ENCODE results near the gene FAM83E.
"Not testable (repeated sequence)": the region's sequence is repeated elsewhere in the genome, so short reads cannot be mapped to it uniquely, and the experiment has no call there.

Gene FAM83E

DNA sequence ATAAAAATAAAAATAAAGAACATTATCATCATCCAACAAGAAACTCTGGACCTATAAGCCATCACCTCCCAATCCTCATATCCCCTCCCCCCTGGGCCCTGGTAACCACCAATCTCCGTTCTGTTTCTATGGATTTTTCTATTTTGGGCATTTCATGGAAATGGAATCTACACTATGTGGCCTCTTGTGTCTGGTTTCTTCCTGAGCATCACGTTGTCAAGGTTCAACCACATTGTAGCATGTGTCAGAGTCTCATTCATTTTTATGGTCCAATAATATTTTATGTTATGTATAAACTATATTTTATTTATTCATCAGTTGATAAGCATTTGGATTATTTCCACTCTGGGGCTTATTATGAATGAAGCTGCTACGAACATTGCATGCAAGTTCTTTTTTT, 36.0 kb downstream of the FAM83E start:
- no peak for DNase-seq

GRCh38 chr19:48577908-48578307, 37.0 kb downstream of the FAM83E start:
- not testable (repeated sequence) for DNase-seq

DNA sequence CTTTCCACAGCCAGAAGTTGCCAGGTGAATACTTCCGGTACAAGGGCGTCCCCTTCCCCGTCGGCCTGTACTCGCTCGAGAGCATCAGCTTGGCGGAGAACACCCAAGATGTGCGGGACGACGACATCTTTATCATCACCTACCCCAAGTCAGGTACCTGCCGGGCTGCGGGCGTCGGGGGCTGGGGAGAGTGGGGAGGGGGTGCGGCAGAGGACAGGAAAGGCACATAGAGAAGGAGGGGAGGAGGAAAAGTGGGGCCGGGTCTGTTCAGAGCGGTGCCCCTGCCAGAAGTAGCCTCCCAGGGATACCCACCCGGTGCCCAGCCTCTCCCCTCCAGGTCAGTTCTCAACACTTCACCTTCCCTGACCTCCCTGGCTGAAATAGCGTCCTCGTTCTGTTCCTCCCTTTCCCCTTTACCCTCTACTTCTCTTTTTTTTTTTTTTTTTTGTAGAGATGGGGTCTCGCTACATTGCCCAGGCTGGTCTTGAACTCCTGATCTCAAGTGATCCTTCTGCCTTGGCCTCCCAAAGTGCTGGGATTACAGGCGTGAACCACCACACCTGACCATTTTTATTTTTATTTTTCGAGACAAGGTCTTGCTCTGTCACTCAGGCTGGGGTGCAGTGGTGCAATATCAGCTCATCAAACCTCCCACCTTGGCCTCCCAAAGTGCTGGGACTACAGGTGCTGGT, 38.8 kb downstream of the FAM83E start:
- DNase-seq: no peak

DNA sequence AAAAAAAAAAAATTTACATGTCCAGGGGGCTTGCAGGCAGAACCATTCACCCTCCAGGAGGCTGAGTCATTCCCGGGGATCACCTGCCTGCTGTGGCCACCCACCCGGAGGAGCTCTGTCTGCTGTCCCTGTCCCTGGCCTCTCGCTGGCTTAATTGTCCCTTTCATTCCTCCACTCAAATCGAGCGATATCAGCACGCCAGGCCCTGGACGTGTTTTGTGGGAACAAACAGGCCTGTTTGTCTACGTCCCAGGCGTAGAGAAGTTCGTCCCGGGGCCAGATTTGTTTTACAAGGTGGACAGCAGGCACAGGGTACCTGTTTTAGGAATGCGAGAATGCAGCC, 41.7 kb downstream of the FAM83E start:
- no peak for DNase-seq

DNA sequence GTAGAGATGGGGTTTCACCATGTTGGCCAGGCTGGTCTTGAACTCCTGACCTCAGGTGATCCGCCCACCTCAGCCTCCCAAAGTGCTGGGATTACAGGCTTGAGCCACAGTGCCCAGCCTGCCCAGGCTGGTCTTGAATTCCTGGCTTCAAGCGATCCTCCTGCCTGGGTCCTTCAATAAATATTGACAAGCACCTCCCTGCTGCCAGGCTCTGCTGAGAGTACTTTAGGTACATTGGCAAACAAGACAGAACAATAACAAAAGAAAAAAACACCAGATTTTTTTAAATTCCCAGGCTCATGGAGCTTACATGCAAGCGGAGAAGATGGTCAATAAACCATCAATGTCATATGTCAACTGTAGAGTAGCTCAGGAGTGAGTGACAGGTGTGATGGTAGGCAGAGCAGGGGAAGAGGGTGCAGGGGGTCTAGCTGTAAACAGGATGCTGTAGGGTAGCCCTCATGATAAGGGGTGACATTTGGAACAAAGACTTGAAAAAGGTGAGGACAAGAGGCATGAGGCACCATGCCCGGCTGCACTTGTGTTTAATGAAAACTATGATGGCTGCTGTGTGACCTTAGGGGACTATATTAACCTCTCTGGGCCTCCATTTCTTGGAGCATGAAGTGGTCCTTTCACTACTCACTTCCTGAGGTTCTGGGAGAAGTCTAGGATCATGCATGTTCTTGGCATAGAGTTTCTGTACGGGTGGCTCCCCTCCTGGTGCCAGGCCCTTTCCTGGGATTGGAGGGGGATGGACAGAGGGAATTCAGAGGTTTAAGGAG, 43.3 kb downstream of the FAM83E start:
- DNase-seq: no peak

DNA sequence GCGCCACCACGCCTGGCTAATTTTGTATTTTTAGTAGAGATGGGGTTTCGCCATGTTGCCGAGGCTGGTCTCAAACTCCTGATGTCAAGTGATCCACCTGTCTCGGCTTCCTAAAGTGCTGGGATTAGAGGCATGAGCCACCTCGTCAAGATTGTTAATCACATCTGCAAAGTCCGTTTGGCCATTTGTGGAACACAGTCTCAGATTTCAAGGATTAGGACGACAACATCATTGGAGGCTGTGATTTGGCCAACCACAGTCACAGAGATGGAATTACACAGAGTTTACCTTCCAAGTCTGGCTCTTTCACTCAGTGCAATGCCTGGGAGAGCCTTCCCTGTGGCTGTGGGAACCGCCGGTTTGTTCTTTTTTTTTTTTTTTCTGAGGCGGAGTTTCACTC, 45.1 kb downstream of the FAM83E start:
- DNase-seq: no peak

DNA sequence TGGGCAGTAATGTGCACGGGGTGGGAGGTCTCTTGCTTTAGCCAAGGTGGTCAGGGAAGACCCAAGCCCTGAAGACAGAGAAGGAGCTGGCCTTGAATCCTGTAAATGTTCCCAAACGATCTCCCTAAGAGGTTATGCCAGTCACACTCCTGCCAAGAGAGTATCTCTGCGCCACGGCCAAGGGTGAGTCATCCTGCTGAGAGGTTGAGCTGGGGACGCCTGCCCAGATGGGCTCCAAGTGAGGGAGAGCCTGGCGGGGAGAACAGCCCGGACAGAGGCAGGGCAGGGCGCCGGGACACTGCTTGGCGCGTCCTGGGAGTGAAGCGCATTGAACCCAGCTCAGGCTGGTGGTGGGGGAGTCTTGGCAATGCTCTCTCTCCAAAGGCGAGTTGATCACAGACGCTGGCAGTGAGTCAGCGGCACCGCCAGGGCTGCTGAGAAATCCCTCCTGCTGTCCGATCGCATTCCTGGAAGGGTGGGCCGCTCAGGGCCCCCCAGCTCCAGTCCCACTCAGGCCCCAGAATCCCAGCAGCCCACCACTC, 46.5 kb downstream of the FAM83E start:
- DNase-seq: peak in 47 of 58 donors; percentile 2 to 80 (median 40)

GRCh38 chr19:48565090-48565489, 49.8 kb downstream of the FAM83E start:
- DNase-seq: no peak
